MM.1S (cell line): ENCODE measurements around the gene KDM4C.

ENCODE experiments used
- DNase-seq: peaks from one replicate; pipeline ENCODE4 v3.0.0-alpha.2; 2015
- H2AFZ ChIP-seq: fragments of 300-600 bp; sonication (generic); 2 replicates; pipeline ENCODE4 v1.6.0; 2016; ENCODE audit warnings: antibody characterized with exemption, low read length
- H3F3A ChIP-seq: fragments of 300-600 bp; sonication (generic); 2 replicates; pipeline ENCODE4 v1.6.1; 2016; ENCODE audit warnings: mild to moderate bottlenecking, antibody characterized with exemption, low read length, moderate library complexity, mixed read lengths; ENCODE audit not compliant: insufficient read depth
- H3K27ac ChIP-seq: fragments of 300-600 bp; sonication (generic); 2 replicates; pipeline ENCODE4 v1.5.1; 2016; ENCODE audit warnings: mild to moderate bottlenecking, low read length
- H3K27me3 ChIP-seq: fragments of 300-600 bp; sonication (generic); replicated peaks from 2 replicates; pipeline ENCODE4 v1.6.0; 2016; ENCODE audit warnings: low read length; ENCODE audit not compliant: insufficient read depth
- H3K36me3 ChIP-seq: fragments of 300-600 bp; sonication (generic); replicated peaks from 2 replicates; pipeline ENCODE4 v1.6.1; 2016; ENCODE audit warnings: mild to moderate bottlenecking, low read length, mixed read lengths; ENCODE audit not compliant: insufficient read depth
- H3K4me1 ChIP-seq: fragments of 300-600 bp; sonication (generic); 2 replicates; pipeline ENCODE4 v1.6.1; 2016; ENCODE audit warnings: low read length, mixed read lengths
- H3K4me2 ChIP-seq: fragments of 300-600 bp; sonication (generic); 2 replicates; pipeline ENCODE4 v1.6.0; 2016; ENCODE audit warnings: low read depth, low read length
- H3K4me3 ChIP-seq: fragments of 300-600 bp; sonication (generic); 2 replicates; pipeline ENCODE4 v1.5.1; 2016; ENCODE audit warnings: low read length, mixed read lengths
- H3K79me2 ChIP-seq: fragments of 300-600 bp; sonication (generic); 2 replicates; pipeline ENCODE4 v1.6.1; 2016; ENCODE audit warnings: mixed run types, low read length, mixed read lengths
- H3K9ac ChIP-seq: fragments of 300-600 bp; sonication (generic); 2 replicates; pipeline ENCODE4 v1.6.1; 2016; ENCODE audit warnings: low read length, mixed read lengths
- H3K9me2 ChIP-seq: fragments of 300-600 bp; sonication (generic); replicated peaks from 2 replicates; pipeline ENCODE4 v1.6.1; 2016; ENCODE audit warnings: mild to moderate bottlenecking, low read length, mixed read lengths; ENCODE audit not compliant: insufficient read depth
- H3K9me3 ChIP-seq: fragments of 300-600 bp; sonication (generic); replicated peaks from 2 replicates; pipeline ENCODE4 v1.6.1; 2016; ENCODE audit warnings: mild to moderate bottlenecking, low read length, mixed read lengths; ENCODE audit not compliant: insufficient read depth
- H4K20me1 ChIP-seq: fragments of 300-600 bp; sonication (generic); 2 replicates; pipeline ENCODE4 v1.6.1; 2016; ENCODE audit warnings: mild to moderate bottlenecking, low read length, moderate library complexity, mixed read lengths; ENCODE audit not compliant: insufficient read depth
- EZH2 ChIP-seq: fragments of 300-600 bp; sonication (generic); optimal IDR thresholded peaks from 2 replicates; pipeline ENCODE3; 2017; ENCODE audit warnings: low read depth, mild to moderate bottlenecking, antibody characterized with exemption, low read length, mixed read lengths
- EZH2phosphoT487 ChIP-seq: fragments of 300-600 bp; sonication (generic); IDR thresholded peaks from 2 replicates; pipeline ENCODE4 v1.6.1; 2018; ENCODE audit warnings: antibody characterized with exemption, low read length
- TF ChIP-seq, protein P1 (sequence below): fragments of 300-600 bp; sonication (generic); IDR thresholded peaks from 2 replicates; pipeline ENCODE4 v1.5.1; 2016; ENCODE audit warnings: antibody characterized with exemption, low read length, mixed read lengths

The KDM4C gene

GRCh38 chr9:6897207-6897822 lies 139.5 kb downstream of the KDM4C start:
- TF ChIP-seq, protein P1, sequence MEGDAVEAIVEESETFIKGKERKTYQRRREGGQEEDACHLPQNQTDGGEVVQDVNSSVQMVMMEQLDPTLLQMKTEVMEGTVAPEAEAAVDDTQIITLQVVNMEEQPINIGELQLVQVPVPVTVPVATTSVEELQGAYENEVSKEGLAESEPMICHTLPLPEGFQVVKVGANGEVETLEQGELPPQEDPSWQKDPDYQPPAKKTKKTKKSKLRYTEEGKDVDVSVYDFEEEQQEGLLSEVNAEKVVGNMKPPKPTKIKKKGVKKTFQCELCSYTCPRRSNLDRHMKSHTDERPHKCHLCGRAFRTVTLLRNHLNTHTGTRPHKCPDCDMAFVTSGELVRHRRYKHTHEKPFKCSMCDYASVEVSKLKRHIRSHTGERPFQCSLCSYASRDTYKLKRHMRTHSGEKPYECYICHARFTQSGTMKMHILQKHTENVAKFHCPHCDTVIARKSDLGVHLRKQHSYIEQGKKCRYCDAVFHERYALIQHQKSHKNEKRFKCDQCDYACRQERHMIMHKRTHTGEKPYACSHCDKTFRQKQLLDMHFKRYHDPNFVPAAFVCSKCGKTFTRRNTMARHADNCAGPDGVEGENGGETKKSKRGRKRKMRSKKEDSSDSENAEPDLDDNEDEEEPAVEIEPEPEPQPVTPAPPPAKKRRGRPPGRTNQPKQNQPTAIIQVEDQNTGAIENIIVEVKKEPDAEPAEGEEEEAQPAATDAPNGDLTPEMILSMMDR, result no peak
- no peak for TF ChIP-seq EZH2
- no peak for TF ChIP-seq EZH2phosphoT487
- Histone ChIP-seq H2AFZ (no peak overlapping the region), H3K27me3 (no peaks in the 10 kb centered on the region), H3K9ac (no peak overlapping the region), H3K4me2 (no peak overlapping the region), H3K9me2 (no peaks in the 10 kb centered on the region), H3K36me3 (no peaks in the 10 kb centered on the region; the same call in 1 of the 2 replicates), H3K9me3 (no peaks in the 10 kb centered on the region), H3F3A (no peaks in the 10 kb centered on the region), H4K20me1 (no peaks in the 10 kb centered on the region), H3K79me2 (no peaks in the 10 kb centered on the region), H3K27ac (no peak overlapping the region), H3K4me3 (no peak overlapping the region), H3K4me1 (no peaks in the 10 kb centered on the region)
- no peak for DNase-seq

DNA sequence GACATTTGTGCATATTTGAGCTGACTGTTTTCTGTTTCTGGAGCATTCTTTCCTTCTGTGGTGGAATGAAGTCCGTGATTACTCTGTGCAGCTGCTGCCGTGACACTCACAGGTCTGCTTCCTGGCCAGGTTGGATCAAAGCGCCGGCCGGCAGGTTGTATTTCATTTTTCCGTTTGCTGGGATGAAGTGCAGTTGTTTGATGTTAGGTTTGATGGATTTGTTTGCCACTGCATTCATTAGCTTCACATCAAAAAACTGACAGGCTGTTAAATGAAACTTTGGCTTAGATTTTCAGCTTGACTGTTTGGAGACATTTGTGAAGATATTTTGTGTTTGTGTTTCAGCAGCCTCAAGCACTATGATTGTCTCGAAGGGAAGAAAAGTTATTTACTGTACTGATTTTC lies 140.1 kb downstream of the KDM4C start:
- H4K20me1 ChIP-seq, result no peaks in the 10 kb centered on the region
- no peaks in the 10 kb centered on the region for H3K9me2 ChIP-seq
- H3F3A ChIP-seq, result no peaks in the 10 kb centered on the region
- no peak overlapping the region for H2AFZ ChIP-seq
- DNase-seq, result no peak
- H3K4me3 ChIP-seq, result no peak overlapping the region
- no peaks in the 10 kb centered on the region for H3K4me1 ChIP-seq
- TF ChIP-seq EZH2phosphoT487 (no peak), EZH2 (no peak)
- TF ChIP-seq, protein P1, result no peak
- H3K36me3 ChIP-seq, result no peaks in the 10 kb centered on the region; the same call in 1 of the 2 replicates
- no peaks in the 10 kb centered on the region for H3K9me3 ChIP-seq
- H3K79me2 ChIP-seq, result no peaks in the 10 kb centered on the region
- H3K4me2 ChIP-seq, result no peak overlapping the region
- H3K9ac ChIP-seq, result no peak overlapping the region
- H3K27me3 ChIP-seq, result no peaks in the 10 kb centered on the region
- no peak overlapping the region for H3K27ac ChIP-seq

DNA sequence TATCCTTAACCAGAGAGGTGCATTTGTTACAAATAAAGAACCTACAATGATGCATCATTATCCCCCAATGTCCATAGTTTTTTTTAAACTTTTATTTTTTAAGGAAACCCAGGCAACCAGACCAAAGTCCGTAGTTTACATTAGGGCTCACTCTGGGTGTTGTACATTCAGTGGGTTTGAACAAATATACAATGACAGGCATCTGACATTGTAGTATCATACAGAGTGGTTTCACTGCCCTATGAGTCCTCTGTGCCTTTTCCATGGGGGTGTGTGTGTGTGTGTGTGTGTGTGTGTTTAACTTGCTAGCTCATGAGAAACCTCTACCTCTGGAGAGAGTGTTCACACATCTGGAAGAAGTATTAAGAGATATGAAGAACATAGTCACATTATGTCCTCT lies 141.5 kb downstream of the KDM4C start:
- Histone ChIP-seq H2AFZ (no peak overlapping the region), H3K4me1 (no peaks in the 10 kb centered on the region), H3K4me3 (no peak overlapping the region), H3K9ac (no peak overlapping the region), H3F3A (no peaks in the 10 kb centered on the region), H3K36me3 (no peaks in the 10 kb centered on the region), H3K9me3 (no peaks in the 10 kb centered on the region), H3K27me3 (no peaks in the 10 kb centered on the region), H4K20me1 (no peaks in the 10 kb centered on the region), H3K79me2 (no peaks in the 10 kb centered on the region), H3K4me2 (no peak overlapping the region), H3K27ac (no peak overlapping the region), H3K9me2 (no peaks in the 10 kb centered on the region)
- no peak for TF ChIP-seq EZH2
- TF ChIP-seq, protein P1, result no peak
- TF ChIP-seq EZH2phosphoT487, result no peak
- DNase-seq, result no peak
